Fibroblast of the aortic adventitia (primary cell): Measurements from ENCODE around the gene HTRA3. TPM values are rescaled to one million over a fixed set of nuclear protein-coding genes. Genes with fewer than 3 reads are reported as not detected.

ENCODE experiments used
- DNase-seq: peaks from one replicate; pipeline ENCODE4 v3.0.0-alpha.2; 2010; ENCODE audit warnings: low read depth
- H3K4me3 ChIP-seq: 2 replicates; pipeline ENCODE4 v1.5.1; 2011; ENCODE audit warnings: low read depth, mild to moderate bottlenecking, control low read depth, low read length, moderate library complexity
- total RNA-seq: library from RNA; depleted of rRNA; stranded (reverse); fragments of >200 nt; gene quantifications from 2 replicates; pipeline ENCODE4 v1.2.3, GENCODE V29; 2012; ENCODE audit warnings: low replicate concordance
- TF ChIP-seq, protein P1 (sequence below): IDR thresholded peaks from 2 replicates; pipeline ENCODE4 v1.5.1; 2011; ENCODE audit warnings: mild to moderate bottlenecking, low read length, control low read depth, inconsistent platforms; ENCODE audit not compliant: insufficient read depth

Gene HTRA3
- total RNA-seq, 1 donor, result 7.6 TPM

DNA sequence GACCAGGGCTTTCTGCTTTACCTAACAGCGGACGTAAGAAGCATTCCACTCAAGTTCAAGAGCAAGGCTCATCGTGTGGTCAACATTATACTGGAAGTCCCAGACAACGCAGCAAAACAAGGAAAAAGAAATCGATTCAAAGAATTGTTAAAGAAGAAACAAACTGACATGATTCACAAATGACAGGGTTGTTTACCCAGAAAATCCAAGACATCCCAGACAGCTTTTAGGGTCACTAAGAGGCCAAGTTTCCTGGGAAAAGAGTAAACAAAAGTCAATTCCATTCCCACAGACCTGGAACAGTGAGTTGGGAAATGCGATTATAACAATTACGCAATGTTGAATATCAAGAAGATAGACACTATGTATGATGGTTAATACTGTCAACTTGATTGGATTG is 21.5 kb upstream of the HTRA3 start:
- TF ChIP-seq, protein P1, sequence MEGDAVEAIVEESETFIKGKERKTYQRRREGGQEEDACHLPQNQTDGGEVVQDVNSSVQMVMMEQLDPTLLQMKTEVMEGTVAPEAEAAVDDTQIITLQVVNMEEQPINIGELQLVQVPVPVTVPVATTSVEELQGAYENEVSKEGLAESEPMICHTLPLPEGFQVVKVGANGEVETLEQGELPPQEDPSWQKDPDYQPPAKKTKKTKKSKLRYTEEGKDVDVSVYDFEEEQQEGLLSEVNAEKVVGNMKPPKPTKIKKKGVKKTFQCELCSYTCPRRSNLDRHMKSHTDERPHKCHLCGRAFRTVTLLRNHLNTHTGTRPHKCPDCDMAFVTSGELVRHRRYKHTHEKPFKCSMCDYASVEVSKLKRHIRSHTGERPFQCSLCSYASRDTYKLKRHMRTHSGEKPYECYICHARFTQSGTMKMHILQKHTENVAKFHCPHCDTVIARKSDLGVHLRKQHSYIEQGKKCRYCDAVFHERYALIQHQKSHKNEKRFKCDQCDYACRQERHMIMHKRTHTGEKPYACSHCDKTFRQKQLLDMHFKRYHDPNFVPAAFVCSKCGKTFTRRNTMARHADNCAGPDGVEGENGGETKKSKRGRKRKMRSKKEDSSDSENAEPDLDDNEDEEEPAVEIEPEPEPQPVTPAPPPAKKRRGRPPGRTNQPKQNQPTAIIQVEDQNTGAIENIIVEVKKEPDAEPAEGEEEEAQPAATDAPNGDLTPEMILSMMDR, result no peak
- H3K4me3 ChIP-seq, result no peak overlapping the region
- DNase-seq, result no peak

DNA sequence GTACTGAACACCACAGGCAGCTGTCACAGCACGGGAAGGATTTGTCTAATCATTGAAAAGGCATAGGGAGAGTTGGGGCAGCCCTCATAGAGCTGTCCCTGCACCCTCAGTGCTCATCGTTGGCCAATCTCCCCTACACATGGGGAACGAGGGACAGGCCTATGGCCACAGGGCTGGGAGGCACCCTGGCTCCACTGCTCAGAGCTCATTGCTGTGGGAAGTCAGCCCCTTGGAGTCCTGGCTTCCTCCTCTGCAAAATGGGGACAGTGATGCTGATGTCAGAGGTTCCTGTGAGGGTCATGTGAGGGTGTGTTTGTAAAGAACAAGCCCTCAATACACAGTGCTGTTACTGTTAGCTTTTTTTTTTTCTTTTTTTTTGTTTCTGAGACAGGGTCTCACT is 19.3 kb upstream of the HTRA3 start:
- no peak for DNase-seq
- TF ChIP-seq, protein P1, result no peak
- H3K4me3 ChIP-seq, result no peak overlapping the region

DNA sequence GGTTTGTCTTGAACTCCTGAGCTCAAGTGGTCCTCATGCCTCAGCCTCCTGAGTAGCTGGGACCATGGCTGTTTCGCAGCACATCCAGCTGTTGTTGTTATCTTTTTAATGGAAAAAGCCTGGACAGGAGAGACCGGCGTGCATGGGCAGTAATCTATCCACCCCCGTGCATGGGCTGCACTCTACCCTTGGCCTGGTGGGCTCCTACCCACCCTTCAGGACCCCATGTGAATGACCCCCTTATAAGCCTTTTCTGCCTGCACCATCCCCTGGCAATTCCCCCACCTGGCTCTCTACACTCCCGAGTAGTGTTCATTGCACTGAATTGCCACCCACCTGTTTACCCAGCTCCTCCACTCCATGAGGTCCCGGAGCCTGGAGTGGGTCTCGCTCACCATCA is 18.9 kb upstream of the HTRA3 start:
- TF ChIP-seq, protein P1, result no peak
- no peak for DNase-seq
- H3K4me3 ChIP-seq, result no peak overlapping the region

DNA sequence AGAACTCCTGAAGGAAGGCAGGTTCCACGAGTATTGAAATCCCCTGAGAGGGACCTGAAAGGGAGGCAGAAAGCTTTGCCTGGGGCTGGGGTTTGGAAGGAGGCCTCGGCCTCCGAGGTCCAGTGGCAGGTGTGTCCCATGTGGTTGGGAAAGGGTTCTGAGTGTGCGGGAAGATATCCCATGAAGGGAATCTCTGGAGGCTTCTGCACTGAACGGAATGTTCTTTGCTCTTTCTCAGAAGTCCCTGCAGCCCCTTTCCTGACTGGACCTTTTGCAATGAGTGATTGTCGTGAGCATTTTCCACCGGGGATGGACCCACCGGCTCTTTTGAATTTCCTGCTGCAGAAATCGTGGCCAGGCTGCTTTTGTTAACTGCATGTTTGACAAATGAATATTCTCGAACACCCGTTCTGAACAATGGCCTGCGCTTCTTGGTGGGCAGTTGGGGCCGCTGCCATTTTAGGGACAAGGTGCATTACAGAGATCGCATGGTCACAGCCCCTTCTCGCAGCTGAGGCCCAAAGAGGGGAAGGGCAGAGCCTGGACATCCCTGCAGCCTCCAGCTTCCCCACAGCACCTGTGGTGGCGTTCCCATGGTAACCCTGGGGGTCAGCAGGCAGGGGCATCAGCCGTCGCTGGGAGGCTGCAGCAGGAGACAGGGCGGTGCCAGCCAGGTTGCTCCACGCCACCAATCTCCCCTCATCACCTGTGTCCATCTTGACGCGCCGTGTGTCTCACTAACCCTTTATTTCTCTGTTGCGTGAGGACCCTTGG is 18.3 kb upstream of the HTRA3 start:
- no peak for DNase-seq
- TF ChIP-seq, protein P1, result no peak
- H3K4me3 ChIP-seq, result no peak overlapping the region

DNA sequence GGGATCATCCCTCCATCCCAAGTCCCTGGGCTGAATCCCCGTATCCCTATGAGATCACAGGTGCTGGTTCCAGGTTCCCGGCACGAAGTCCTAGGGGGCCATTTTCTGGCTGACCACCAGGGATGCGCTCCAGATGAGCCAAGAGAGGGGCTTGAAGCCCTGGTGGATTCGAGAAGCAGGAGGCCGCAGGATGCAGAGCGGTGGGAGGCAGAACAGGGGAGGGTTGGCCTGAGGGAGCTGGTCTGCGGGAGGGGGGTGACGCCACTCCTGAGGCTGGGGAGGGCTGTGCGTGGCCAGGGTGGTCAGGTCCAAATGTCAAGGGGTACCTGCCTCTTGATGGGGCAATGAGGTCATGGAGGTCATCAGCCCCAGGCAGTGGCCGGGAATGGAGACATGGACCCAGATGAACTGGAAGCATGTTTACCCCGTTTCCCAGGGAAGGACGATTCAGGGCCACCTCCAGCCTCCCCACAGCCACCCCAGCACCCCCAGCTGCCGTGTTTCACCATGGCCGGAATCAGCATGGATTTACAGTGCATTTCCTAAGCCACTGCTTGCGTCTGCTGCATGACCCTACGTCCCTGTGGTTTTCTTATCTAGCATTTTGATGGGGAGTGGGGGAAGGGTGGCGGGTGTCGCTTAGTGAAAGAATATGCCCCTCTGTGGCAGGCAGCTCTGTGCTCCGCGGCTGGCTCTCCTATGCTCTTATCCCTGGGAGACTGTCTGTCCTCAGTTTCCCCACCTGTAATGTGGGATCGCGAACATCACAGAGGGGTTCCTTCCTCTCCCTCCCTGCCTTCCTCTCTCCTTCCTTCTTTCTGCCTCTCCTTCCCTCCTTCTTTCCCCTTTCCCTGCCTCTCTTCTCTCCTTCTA is 17.0 kb upstream of the HTRA3 start:
- H3K4me3 ChIP-seq, result no peak overlapping the region
- DNase-seq, result no peak
- TF ChIP-seq, protein P1, result no peak

DNA sequence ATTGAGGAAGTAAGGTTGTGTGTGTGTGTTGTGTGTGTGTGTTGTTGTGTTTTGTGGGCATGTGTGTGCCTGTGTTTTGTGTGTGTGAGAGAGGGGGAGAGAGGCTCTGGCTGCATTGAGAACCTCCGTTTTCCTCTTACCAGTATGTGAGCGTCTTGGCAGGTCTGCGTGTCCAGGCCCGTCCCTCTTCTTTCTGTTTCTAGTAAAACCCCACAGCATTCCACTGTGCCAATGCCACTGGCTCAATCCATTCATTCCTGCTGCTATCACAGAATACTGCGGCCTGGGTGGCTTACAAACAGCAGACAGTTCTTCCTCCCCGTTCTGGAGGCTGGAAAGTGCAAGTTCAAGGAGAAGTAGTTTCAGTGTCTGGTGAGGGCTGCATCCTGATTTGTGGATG is 15.5 kb upstream of the HTRA3 start:
- TF ChIP-seq, protein P1, result no peak
- no peak for DNase-seq

More for the DNA sequence above, 15.5 kb upstream of the HTRA3 start:
- H3K4me3 ChIP-seq, result no peak overlapping the region
